ENCODE results near the gene UGP2.
A peak's percentile ranks its signal among the peaks of the same experiment; 100 is the strongest.

UGP2 gene

GRCh38 chr2:63888490-63889402, 47.0 kb downstream of the UGP2 start:
- peak; percentile 40 for DNase-seq
- H3K4me1 ChIP-seq: no peaks in the 10 kb centered on the region
- TF ChIP-seq CTCF (IDR thresholded peaks at IDR 0.05; ENCODE audit: low read depth, low read length): peak; percentile 80
- no peaks in the 10 kb centered on the region; the same call in 1 of the 2 replicates for H3K36me3 ChIP-seq
- no peaks in the 10 kb centered on the region for H3K9me3 ChIP-seq
- no peaks in the 10 kb centered on the region for H3K27me3 ChIP-seq
- no peak overlapping the region for H3K4me3 ChIP-seq (ENCODE audit: low read depth, low read length)

- Histone ChIP-seq H3K27me3 (no peaks in the 10 kb centered on the region), H3K9me3 (no peaks in the 10 kb centered on the region), H3K4me3 (ENCODE audit: low read depth, low read length) (no peak overlapping the region), H3K36me3 (no peaks in the 10 kb centered on the region; the same call in 1 of the 2 replicates), H3K4me1 (no peaks in the 10 kb centered on the region)
- TF ChIP-seq CTCF (IDR thresholded peaks at IDR 0.05; ENCODE audit: low read depth, low read length): no peak
- DNase-seq: no peak
These were observed 49.0 kb downstream of the UGP2 start for GRCh38 chr2:63890678-63891077.

- TF ChIP-seq CTCF (IDR thresholded peaks at IDR 0.05; ENCODE audit: low read depth, low read length): no peak
- no peaks in the 10 kb centered on the region for H3K4me1 ChIP-seq
- H3K9me3 ChIP-seq: no peaks in the 10 kb centered on the region
- H3K36me3 ChIP-seq: no peaks in the 10 kb centered on the region; the same call in 1 of the 2 replicates
- no peak overlapping the region for H3K4me3 ChIP-seq (ENCODE audit: low read depth, low read length)
- no peaks in the 10 kb centered on the region for H3K27me3 ChIP-seq
- no peak for DNase-seq
These were observed 49.9 kb downstream of the UGP2 start for GRCh38 chr2:63891488-63892030.

GRCh38 chr2:63893163-63893562, 51.5 kb downstream of the UGP2 start:
- H3K36me3 ChIP-seq: no peaks in the 10 kb centered on the region; the same call in 1 of the 2 replicates
- no peak for DNase-seq
- H3K4me3 ChIP-seq (ENCODE audit: low read depth, low read length): no peak overlapping the region
- no peaks in the 10 kb centered on the region for H3K4me1 ChIP-seq
- no peaks in the 10 kb centered on the region for H3K27me3 ChIP-seq
- TF ChIP-seq CTCF (IDR thresholded peaks at IDR 0.05; ENCODE audit: low read depth, low read length): no peak
- H3K9me3 ChIP-seq: no peaks in the 10 kb centered on the region

- Histone ChIP-seq H3K27me3 (no peaks in the 10 kb centered on the region), H3K36me3 (no peaks in the 10 kb centered on the region; the same call in 1 of the 2 replicates), H3K4me3 (ENCODE audit: low read depth, low read length) (no peak overlapping the region), H3K9me3 (no peaks in the 10 kb centered on the region), H3K4me1 (no peaks in the 10 kb centered on the region)
- DNase-seq: no peak
- TF ChIP-seq CTCF (IDR thresholded peaks at IDR 0.05; ENCODE audit: low read depth, low read length): no peak
These were observed 52.5 kb downstream of the UGP2 start for GRCh38 chr2:63894167-63894566.

- Histone ChIP-seq H3K27me3 (no peaks in the 10 kb centered on the region), H3K4me3 (ENCODE audit: low read depth, low read length) (no peak overlapping the region), H3K36me3 (0 out of 2 replicates have a peak, but pooled peaks cover 3% of the 10 kb centered on the region), H3K4me1 (no peaks in the 10 kb centered on the region), H3K9me3 (no peaks in the 10 kb centered on the region)
- no peak for DNase-seq
- TF ChIP-seq CTCF (IDR thresholded peaks at IDR 0.05; ENCODE audit: low read depth, low read length): no peak
These were observed 57.1 kb downstream of the UGP2 start for GRCh38 chr2:63898839-63899238.
